ENCODE results near the gene CTSD. TPM values are rescaled to one million over a fixed set of nuclear protein-coding genes. Genes with fewer than 3 reads are reported as not detected.

The CTSD gene
- total and polyA plus RNA-seq, 11 donors: 420 to 1,779 (median 722) TPM

DNA sequence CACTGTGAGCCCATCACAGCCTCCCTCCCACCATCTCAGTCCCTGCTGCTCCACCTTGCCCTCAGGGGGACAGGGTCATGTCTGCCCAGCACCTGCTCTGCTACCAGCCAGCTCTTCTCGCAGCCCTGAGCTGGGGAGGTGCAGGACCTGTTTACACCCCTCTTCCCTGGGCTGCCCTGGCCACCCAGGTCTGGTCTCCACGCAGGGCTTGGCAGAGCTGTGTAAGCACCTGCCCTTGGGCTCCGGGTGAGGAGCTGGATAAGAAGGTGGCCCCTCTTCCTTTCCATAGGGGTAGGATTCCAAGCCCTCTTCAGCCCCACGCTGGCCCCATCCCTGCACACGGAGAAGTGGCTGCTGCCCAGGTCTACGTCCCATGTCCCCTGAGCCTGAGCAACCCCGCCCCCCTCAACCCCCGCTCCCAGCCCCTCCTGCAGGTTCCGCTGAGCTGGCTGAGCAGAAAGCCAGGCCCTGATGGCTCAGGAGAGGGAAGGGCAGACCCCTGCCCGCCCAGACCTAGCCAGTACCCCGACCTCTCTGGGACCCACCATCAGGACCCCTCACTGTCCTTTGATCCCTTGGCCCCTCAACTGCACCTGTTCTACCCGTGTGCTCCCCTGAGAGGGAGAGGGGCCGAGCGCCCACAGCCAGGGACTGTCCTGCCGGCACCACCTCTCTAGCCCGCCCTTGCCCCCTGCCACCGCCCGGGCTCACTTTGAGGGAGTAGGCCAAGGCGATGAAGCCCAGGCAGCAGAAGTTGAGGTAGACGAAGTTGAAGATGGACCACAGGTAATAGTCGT lies 16.6 kb downstream of the CTSD start:
- H3K4me3 ChIP-seq: no peak overlapping the region
- TF ChIP-seq CTCF (IDR thresholded peaks at IDR 0.05) (no peak), POLR2A (IDR thresholded peaks at IDR 0.05) (no peak)
- intact Hi-C loops (cut with DNase I): no loop called here
- H3K27me3 ChIP-seq: peaks cover 0 to 13% (median 3%) of the 10 kb centered on the region in 9 donors
- no peaks in the 10 kb centered on the region for H3K9me3 ChIP-seq
- H3K4me1 ChIP-seq: peaks cover 3 to 53% (median 31%) of the 10 kb centered on the region in 12 donors
- H3K36me3 ChIP-seq: peaks cover 0 to 3% (median 0%) of the 10 kb centered on the region in 9 donors
- WGBS, 4 donors: 89 to 91% (median 90%) methylated on average over 16 to 21 of the region's 21 CpGs
- DNase-seq (no peak), ATAC-seq (no peak)
- H3K27ac ChIP-seq: no peak overlapping the region

DNA sequence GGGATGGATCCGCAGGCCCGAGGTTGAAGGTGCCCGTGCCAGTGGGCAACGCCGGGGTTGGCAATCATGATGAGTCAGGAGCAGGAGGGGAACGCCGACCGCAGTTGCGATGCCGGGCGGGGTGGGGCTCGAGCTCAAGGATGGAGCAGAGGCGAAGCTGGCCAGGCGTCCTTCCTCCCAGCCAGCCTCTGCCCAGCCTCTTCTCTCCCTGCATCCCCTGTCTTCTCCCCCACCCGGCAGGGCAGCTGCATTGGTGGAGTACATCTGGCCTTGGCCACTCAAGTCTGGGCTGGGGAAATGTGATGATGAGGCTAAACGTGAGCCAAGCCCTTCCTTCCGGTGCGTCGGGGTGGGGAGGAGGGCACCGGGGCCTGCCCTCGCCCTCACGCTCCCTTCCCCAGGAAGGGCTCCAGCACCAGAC lies 17.2 kb downstream of the CTSD start:
- DNase-seq: no peak
- Histone ChIP-seq H3K4me3 (no peak overlapping the region), H3K27me3 (peaks cover 0 to 13% (median 3%) of the 10 kb centered on the region in 9 donors), H3K27ac (no peak overlapping the region), H3K4me1 (peaks cover 0 to 47% (median 26%) of the 10 kb centered on the region in 12 donors), H3K36me3 (no peaks in the 10 kb centered on the region), H3K9me3 (no peaks in the 10 kb centered on the region)
- peak in 1 of 4 donors; percentile 1 for ATAC-seq
- intact Hi-C loops (cut with DNase I): no loop called here
- WGBS, 4 donors: 81 to 94% (median 86%) methylated on average over 12 to 22 of the region's 22 CpGs
- no peak for TF ChIP-seq POLR2A (IDR thresholded peaks at IDR 0.05)
- no peak for TF ChIP-seq CTCF (IDR thresholded peaks at IDR 0.05)

DNA sequence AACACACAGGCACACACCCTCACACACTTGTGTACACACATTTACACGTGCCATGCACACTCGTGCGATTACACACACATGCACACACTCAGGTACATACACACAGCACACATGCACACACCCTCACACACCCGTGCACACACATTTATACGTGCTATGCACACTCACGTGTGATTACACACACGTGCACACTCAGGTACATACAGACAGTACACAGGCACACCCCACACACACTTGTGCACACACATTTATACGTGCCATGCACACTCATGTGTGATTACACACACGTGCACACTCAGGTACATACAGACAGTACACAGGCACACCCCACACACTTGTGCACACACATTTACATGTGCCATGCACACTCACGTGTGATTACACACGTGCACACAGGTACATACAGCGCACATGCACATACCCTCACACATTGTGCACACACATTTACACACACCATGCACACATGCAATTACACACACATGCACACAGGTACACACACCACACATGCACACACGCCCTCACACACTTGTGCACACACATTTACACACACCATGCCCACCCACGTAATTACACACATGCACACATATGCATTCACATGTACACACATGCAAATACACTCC lies 17.9 kb downstream of the CTSD start:
- Histone ChIP-seq H3K27ac (no peak overlapping the region), H3K4me1 (peaks cover 0 to 40% (median 20%) of the 10 kb centered on the region in 12 donors), H3K4me3 (no peak overlapping the region), H3K27me3 (peaks cover 0 to 13% (median 3%) of the 10 kb centered on the region in 9 donors), H3K36me3 (no peaks in the 10 kb centered on the region), H3K9me3 (no peaks in the 10 kb centered on the region)
- no peak for ATAC-seq
- DNase-seq: no peak
- intact Hi-C loops (cut with DNase I): no loop called here
- 90 to 94% (median 92%) methylated on average over 14 of the region's 14 CpGs for WGBS, 4 donors
- TF ChIP-seq CTCF (IDR thresholded peaks at IDR 0.05): no peak
- no peak for TF ChIP-seq POLR2A (IDR thresholded peaks at IDR 0.05)
